Astrocyte (in vitro differentiated cells and primary cell): ENCODE results near the gene BLTP3B.

Experiments
- EZH2 ChIP-seq: IDR thresholded peaks from 2 replicates; pipeline ENCODE4 v1.6.1; 2012; ENCODE audit warnings: mild to moderate bottlenecking, low read length, inconsistent platforms; ENCODE audit not compliant: insufficient read depth
- TF ChIP-seq, protein P1 (sequence below): IDR thresholded peaks from 2 replicates; pipeline ENCODE4 v1.5.1; 2011; ENCODE audit warnings: low read depth, mild to moderate bottlenecking, inconsistent platforms, low read length, moderate library complexity; ENCODE audit not compliant: insufficient read depth

DNA sequence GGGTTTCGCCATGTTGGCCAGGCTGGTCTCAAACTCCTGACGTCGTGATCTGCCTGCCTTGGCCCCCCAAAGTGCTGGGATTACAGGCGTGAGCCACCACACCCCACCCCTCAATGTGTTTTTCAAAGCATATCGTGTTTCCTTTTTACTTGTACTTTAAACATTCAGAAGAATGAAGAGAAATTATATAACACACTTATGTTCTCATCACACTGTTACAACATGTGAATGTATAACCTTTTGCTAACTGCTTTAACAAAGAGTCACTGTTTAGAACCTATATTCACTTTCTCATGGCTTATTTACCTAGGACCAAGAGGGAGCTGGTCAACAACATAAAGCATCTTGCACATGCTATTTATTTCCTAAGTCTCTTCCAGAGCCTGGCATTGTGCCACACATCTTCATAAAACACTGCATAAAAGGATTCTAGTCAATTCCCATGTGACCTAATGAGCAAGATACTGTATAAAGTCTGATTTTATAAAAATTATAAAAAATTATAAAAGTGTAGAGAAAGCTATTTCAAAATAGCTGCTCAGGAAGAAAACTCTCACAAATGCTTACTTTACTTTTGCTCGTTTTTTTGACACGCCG, 42.0 kb upstream of the BLTP3B start:
- TF ChIP-seq, protein P1, sequence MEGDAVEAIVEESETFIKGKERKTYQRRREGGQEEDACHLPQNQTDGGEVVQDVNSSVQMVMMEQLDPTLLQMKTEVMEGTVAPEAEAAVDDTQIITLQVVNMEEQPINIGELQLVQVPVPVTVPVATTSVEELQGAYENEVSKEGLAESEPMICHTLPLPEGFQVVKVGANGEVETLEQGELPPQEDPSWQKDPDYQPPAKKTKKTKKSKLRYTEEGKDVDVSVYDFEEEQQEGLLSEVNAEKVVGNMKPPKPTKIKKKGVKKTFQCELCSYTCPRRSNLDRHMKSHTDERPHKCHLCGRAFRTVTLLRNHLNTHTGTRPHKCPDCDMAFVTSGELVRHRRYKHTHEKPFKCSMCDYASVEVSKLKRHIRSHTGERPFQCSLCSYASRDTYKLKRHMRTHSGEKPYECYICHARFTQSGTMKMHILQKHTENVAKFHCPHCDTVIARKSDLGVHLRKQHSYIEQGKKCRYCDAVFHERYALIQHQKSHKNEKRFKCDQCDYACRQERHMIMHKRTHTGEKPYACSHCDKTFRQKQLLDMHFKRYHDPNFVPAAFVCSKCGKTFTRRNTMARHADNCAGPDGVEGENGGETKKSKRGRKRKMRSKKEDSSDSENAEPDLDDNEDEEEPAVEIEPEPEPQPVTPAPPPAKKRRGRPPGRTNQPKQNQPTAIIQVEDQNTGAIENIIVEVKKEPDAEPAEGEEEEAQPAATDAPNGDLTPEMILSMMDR = no peak
- no peak for TF ChIP-seq EZH2
